ENCODE data around the gene FGA.

Gene FGA

GRCh38 chr4:154583230-154583629, 7.3 kb downstream of the FGA start:
- DNase-seq (ENCODE audit: low read depth in 1 of 2, low spot score in 1 of 2) = no peak

GRCh38 chr4:154582723-154583122, 7.8 kb downstream of the FGA start:
- no peak for DNase-seq (ENCODE audit: low read depth in 1 of 2, low spot score in 1 of 2)

GRCh38 chr4:154579927-154580326, 10.6 kb downstream of the FGA start:
- no peak for DNase-seq (ENCODE audit: low read depth in 1 of 2, low spot score in 1 of 2)

GRCh38 chr4:154578919-154579318, 11.6 kb downstream of the FGA start:
- no peak for DNase-seq (ENCODE audit: low read depth in 1 of 2, low spot score in 1 of 2)

GRCh38 chr4:154577324-154577723, 13.2 kb downstream of the FGA start:
- no peak for DNase-seq (ENCODE audit: low read depth in 1 of 2, low spot score in 1 of 2)

- DNase-seq (ENCODE audit: low read depth in 1 of 2, low spot score in 1 of 2) = no peak
These were observed 16.2 kb downstream of the FGA start for GRCh38 chr4:154574311-154574710.

GRCh38 chr4:154573190-154573870, 17.2 kb downstream of the FGA start:
- no peak for DNase-seq (ENCODE audit: low read depth in 1 of 2, low spot score in 1 of 2)

GRCh38 chr4:154569584-154569983, 21.0 kb downstream of the FGA start:
- no peak for DNase-seq (ENCODE audit: low read depth in 1 of 2, low spot score in 1 of 2)

GRCh38 chr4:154569028-154569427, 21.5 kb downstream of the FGA start:
- DNase-seq (ENCODE audit: low read depth in 1 of 2, low spot score in 1 of 2) = no peak

- no peak for DNase-seq (ENCODE audit: low read depth in 1 of 2, low spot score in 1 of 2)
These were observed 23.8 kb downstream of the FGA start for GRCh38 chr4:154566639-154567204.

- no peak for DNase-seq (ENCODE audit: low read depth in 1 of 2, low spot score in 1 of 2)
These were observed 24.8 kb downstream of the FGA start for GRCh38 chr4:154565704-154566103.

- DNase-seq (ENCODE audit: low read depth in 1 of 2, low spot score in 1 of 2) = no peak
These were observed 26.2 kb downstream of the FGA start for GRCh38 chr4:154564311-154564710.

GRCh38 chr4:154562697-154563254, 27.8 kb downstream of the FGA start, which contains the start of gene FGB:
Gene FGB (plus strand): TSS chr4:154563011. CDS start chr4:154563019, 8 bp downstream.
- no peak for DNase-seq (ENCODE audit: low read depth in 1 of 2, low spot score in 1 of 2)

GRCh38 chr4:154560824-154561231, 29.7 kb downstream of the FGA start:
- no peak for DNase-seq (ENCODE audit: low read depth in 1 of 2, low spot score in 1 of 2)

- no peak for DNase-seq (ENCODE audit: low read depth in 1 of 2, low spot score in 1 of 2)
These were observed 30.1 kb downstream of the FGA start for GRCh38 chr4:154560419-154560801.

- no peak for DNase-seq (ENCODE audit: low read depth in 1 of 2, low spot score in 1 of 2)
These were observed 30.8 kb downstream of the FGA start for GRCh38 chr4:154559494-154560418.

GRCh38 chr4:154559141-154559493, 31.4 kb downstream of the FGA start:
- no peak for DNase-seq (ENCODE audit: low read depth in 1 of 2, low spot score in 1 of 2)

- peak; percentile 46 to 69 for DNase-seq (ENCODE audit: low read depth in 1 of 2, low spot score in 1 of 2)
These were observed 38.5 kb downstream of the FGA start for GRCh38 chr4:154551872-154552686.

GRCh38 chr4:154549894-154550790, 40.4 kb downstream of the FGA start, which contains the start of gene PLRG1:
Gene PLRG1 (minus strand): TSS chr4:154550400. CDS start chr4:154550308, 92 bp downstream.
- peak; percentile 92 to 94 for DNase-seq (ENCODE audit: low read depth in 1 of 2, low spot score in 1 of 2)

GRCh38 chr4:154545689-154546088, 44.9 kb downstream of the FGA start:
- DNase-seq (ENCODE audit: low read depth in 1 of 2, low spot score in 1 of 2) = no peak
